Suprapubic skin (tissue), 4 donors: Measurements from ENCODE around the gene CHAF1A. TPM values are rescaled to one million over a fixed set of nuclear protein-coding genes. Genes with fewer than 3 reads are reported as not detected.
A peak's percentile ranks its signal among the peaks of the same experiment; 100 is the strongest.

Source experiments
- DNase-seq, 2 donors: peaks; one replicate each; pipeline ENCODE4 v3.0.0-alpha.2; 2019; ENCODE audit warnings: low spot score in 2 of 2
- H3K27ac ChIP-seq: fragments of 200-600 bp; sonication (generic); one replicate; pipeline ENCODE4 v1.5.1; 2019
- H3K27me3 ChIP-seq: fragments of 200-600 bp; sonication (generic); one replicate; pipeline ENCODE4 v1.5.1; 2019
- H3K36me3 ChIP-seq: fragments of 200-600 bp; sonication (generic); one replicate; pipeline ENCODE4 v1.5.1; 2019
- H3K4me1 ChIP-seq: fragments of 200-600 bp; sonication (generic); one replicate; pipeline ENCODE4 v1.5.1; 2019
- H3K4me3 ChIP-seq: fragments of 200-600 bp; sonication (generic); one replicate; pipeline ENCODE4 v1.5.1; 2019; ENCODE audit warnings: mild to moderate bottlenecking
- H3K9me3 ChIP-seq: fragments of 200-600 bp; sonication (generic); one replicate; pipeline ENCODE4 v1.5.1; 2019
- CTCF ChIP-seq, 2 donors: fragments of 200-600 bp in 1 of 2; fragments of 450-650 bp in 1 of 2; sonication (generic) in 1 of 2; IDR thresholded peaks; one replicate each; pipeline ENCODE4 v1.5.1; 2016 to 2019; ENCODE audit warnings: antibody characterized with exemption in 2 of 2, mild to moderate bottlenecking in 1 of 2, moderate library complexity in 1 of 2
- EP300 ChIP-seq: sonication (generic); formaldehyde crosslinking; IDR thresholded peaks from one replicate; pipeline ENCODE4 v1.6.1; 2017; ENCODE audit warnings: antibody characterized with exemption
- POLR2A ChIP-seq, 2 donors: fragments of 450-650 bp; IDR thresholded peaks; one replicate each; pipeline ENCODE4 v1.6.1; 2017; ENCODE audit warnings: antibody characterized with exemption in 2 of 2, mild to moderate bottlenecking in 2 of 2, moderate library complexity in 2 of 2
- POLR2AphosphoS5 ChIP-seq, 3 donors: sonication (generic); formaldehyde crosslinking; IDR thresholded peaks; one replicate each; pipeline ENCODE4 v1.6.1; 2017; ENCODE audit warnings: antibody characterized with exemption in 3 of 3
- WGBS: methylation state at CpG from one replicate; pipeline ENCODE4 v1.1.5; 2018; 5-methylcytosine and 5-hydroxymethylcytosine counted together
- total RNA-seq, 4 donors: library from RNA; depleted of rRNA; stranded (reverse); fragments of >200 nt; gene quantifications; one replicate each; pipeline ENCODE4 v1.1.0, GENCODE V29; 2016

CHAF1A gene
- total RNA-seq, 4 donors from 2014 or later = 8.5 to 20.4 (median 11.4) TPM

GRCh38 chr19:4386041-4386782 is 16.2 kb upstream of the CHAF1A start:
- 69% methylated on average over 13 of the region's 13 CpGs for WGBS

GRCh38 chr19:4388337-4389063 is 13.9 kb upstream of the CHAF1A start:
- no peak overlapping the region for H3K4me3 ChIP-seq
- no peaks in the 10 kb centered on the region for H3K27me3 ChIP-seq
- peaks cover 64% of the 10 kb centered on the region for H3K4me1 ChIP-seq
- 43% methylated on average over 14 of the region's 16 CpGs for WGBS
- H3K9me3 ChIP-seq = no peaks in the 10 kb centered on the region
- peak overlapping the region; percentile 80 for H3K27ac ChIP-seq
- TF ChIP-seq CTCF (IDR thresholded peaks at IDR 0.05) (no peak), POLR2AphosphoS5 (IDR thresholded peaks at IDR 0.05) (no peak), POLR2A (IDR thresholded peaks at IDR 0.05) (no peak), EP300 (no peak)
- DNase-seq = no peak
- H3K36me3 ChIP-seq = peaks cover 8% of the 10 kb centered on the region

More at GRCh38 chr19:4386041-4386782, 16.2 kb upstream of the CHAF1A start:
- H3K4me1 ChIP-seq = peaks cover 60% of the 10 kb centered on the region
- no peak overlapping the region for H3K27ac ChIP-seq
- no peaks in the 10 kb centered on the region for H3K27me3 ChIP-seq
- no peak for DNase-seq
- no peaks in the 10 kb centered on the region for H3K9me3 ChIP-seq
- peaks cover 11% of the 10 kb centered on the region for H3K36me3 ChIP-seq
- H3K4me3 ChIP-seq = no peak overlapping the region
- TF ChIP-seq EP300 (no peak), POLR2A (IDR thresholded peaks at IDR 0.05) (no peak), POLR2AphosphoS5 (IDR thresholded peaks at IDR 0.05) (no peak), CTCF (IDR thresholded peaks at IDR 0.05) (no peak)

GRCh38 chr19:4389064-4389375 is 13.4 kb upstream of the CHAF1A start:
- 56% methylated on average over 8 of the region's 9 CpGs for WGBS
- Histone ChIP-seq H3K4me1 (peaks cover 65% of the 10 kb centered on the region), H3K9me3 (no peaks in the 10 kb centered on the region), H3K36me3 (peaks cover 3% of the 10 kb centered on the region), H3K27me3 (no peaks in the 10 kb centered on the region), H3K4me3 (no peak overlapping the region), H3K27ac (peak overlapping the region; percentile 80)
- DNase-seq = no peak
- no peak for TF ChIP-seq POLR2AphosphoS5 (IDR thresholded peaks at IDR 0.05)
- TF ChIP-seq POLR2A (IDR thresholded peaks at IDR 0.05) = no peak
- TF ChIP-seq EP300 = no peak
- TF ChIP-seq CTCF (IDR thresholded peaks at IDR 0.05) = no peak

GRCh38 chr19:4389511-4390016 is 12.9 kb upstream of the CHAF1A start:
- Histone ChIP-seq H3K4me1 (peaks cover 70% of the 10 kb centered on the region), H3K36me3 (peaks cover 3% of the 10 kb centered on the region), H3K27me3 (no peaks in the 10 kb centered on the region), H3K9me3 (no peaks in the 10 kb centered on the region), H3K4me3 (no peak overlapping the region), H3K27ac (peak overlapping the region; percentile 80)
- TF ChIP-seq CTCF (IDR thresholded peaks at IDR 0.05) = no peak
- peak in 1 of 3 donors; percentile 7 for TF ChIP-seq POLR2AphosphoS5 (IDR thresholded peaks at IDR 0.05)
- TF ChIP-seq EP300 = no peak
- no peak for DNase-seq
- 48% methylated on average over 10 of the region's 17 CpGs for WGBS

- 30% methylated on average over 11 of the region's 12 CpGs for WGBS
- no peak for TF ChIP-seq EP300
- no peak for TF ChIP-seq CTCF (IDR thresholded peaks at IDR 0.05)
- TF ChIP-seq POLR2A (IDR thresholded peaks at IDR 0.05) = no peak
- TF ChIP-seq POLR2AphosphoS5 (IDR thresholded peaks at IDR 0.05) = no peak
- Histone ChIP-seq H3K27me3 (no peaks in the 10 kb centered on the region), H3K9me3 (no peaks in the 10 kb centered on the region), H3K4me3 (peak overlapping the region; percentile 1), H3K36me3 (peaks cover 3% of the 10 kb centered on the region), H3K4me1 (peaks cover 75% of the 10 kb centered on the region), H3K27ac (peak overlapping the region; percentile 80)
- no peak for DNase-seq
Measured at GRCh38 chr19:4390017-4390566, 12.3 kb upstream of the CHAF1A start.
